PC-3 (cell line): Measurements from ENCODE around the gene AKAIN1. TPM values are rescaled to one million over a fixed set of nuclear protein-coding genes. Genes with fewer than 3 reads are reported as not detected.

Experiments used
- ATAC-seq: fragments of 200-7000 bp; cut with Tn5 transposase; 2 replicates; pipeline ENCODE4 v1.9.1; 2020; ENCODE audit warnings: mild to moderate bottlenecking, moderate library complexity
- BruUV-seq: library from RNA; stranded (reverse); fragments of 400-500 nt; replicated peaks from 2 replicates; lab custom pipeline; 2021; lab: Mats Ljungman, UMichigan
- CTCF ChIA-PET: fragments of 300-600 bp; sonication (Branson Sonifier 250); formaldehyde crosslinking; loops from one replicate; lab custom pipeline; 2022; ENCODE audit warnings: antibody characterized with exemption; lab: Charles Lee
- POLR2A ChIA-PET: fragments of 300-600 bp; sonication (Branson Sonifier 250); formaldehyde crosslinking; loops from one replicate; lab custom pipeline; 2022; ENCODE audit warnings: antibody characterized with exemption; ENCODE audit not compliant: unreplicated experiment; lab: Charles Lee
- DNase-seq: peaks from one replicate; pipeline ENCODE4 v3.0.0-alpha.2; 2015
- H2AFZ ChIP-seq: fragments of 300-600 bp; sonication (generic); 2 replicates; pipeline ENCODE4 v1.6.0; 2016; ENCODE audit warnings: antibody characterized with exemption, low read length
- H3F3A ChIP-seq: fragments of 300-600 bp; sonication (generic); one replicate; pipeline ENCODE4 v1.6.0; 2017; ENCODE audit warnings: antibody characterized with exemption, low read length, control low read depth, mild to moderate bottlenecking; ENCODE audit not compliant: unreplicated experiment
- H3K27ac ChIP-seq: fragments of 300-600 bp; sonication (generic); 2 replicates; pipeline ENCODE4 v1.5.1; 2016; ENCODE audit warnings: mild to moderate bottlenecking, low read length
- H3K27me3 ChIP-seq: fragments of 300-600 bp; sonication (generic); 2 replicates; pipeline ENCODE4 v1.6.1; 2016; ENCODE audit warnings: low read length, mixed read lengths
- H3K36me3 ChIP-seq: fragments of 300-600 bp; sonication (generic); 2 replicates; pipeline ENCODE4 v1.6.1; 2016; ENCODE audit warnings: low read depth, mixed run types, low read length, mixed read lengths
- H3K4me1 ChIP-seq: fragments of 300-600 bp; sonication (generic); 2 replicates; pipeline ENCODE4 v1.5.1; 2016; ENCODE audit warnings: low read length; ENCODE audit not compliant: insufficient read depth
- H3K4me2 ChIP-seq: fragments of 300-600 bp; sonication (generic); 2 replicates; pipeline ENCODE4 v1.6.0; 2016; ENCODE audit warnings: low read length
- H3K4me3 ChIP-seq: fragments of 300-600 bp; sonication (generic); 2 replicates; pipeline ENCODE4 v1.5.1; 2016; ENCODE audit warnings: mild to moderate bottlenecking, low read length, mixed read lengths
- H3K79me2 ChIP-seq: fragments of 300-600 bp; sonication (generic); 2 replicates; pipeline ENCODE4 v1.6.1; 2017; ENCODE audit warnings: low read length, mixed read lengths
- H3K9ac ChIP-seq: fragments of 300-600 bp; sonication (generic); 2 replicates; pipeline ENCODE4 v1.6.0; 2016; ENCODE audit warnings: mild to moderate bottlenecking, low read length
- H3K9me2 ChIP-seq: fragments of 300-600 bp; sonication (generic); replicated peaks from 2 replicates; pipeline ENCODE4 v1.6.1; 2016; ENCODE audit warnings: mixed run types, low read length, mixed read lengths
- H3K9me3 ChIP-seq: fragments of 300-600 bp; sonication (generic); 2 replicates; pipeline ENCODE4 v1.6.1; 2016; ENCODE audit warnings: low read length, mixed read lengths
- H4K20me1 ChIP-seq: fragments of 300-600 bp; sonication (generic); 2 replicates; pipeline ENCODE4 v1.6.1; 2016; ENCODE audit warnings: low read length, mixed read lengths
- EZH2 ChIP-seq: fragments of 300-600 bp; sonication (generic); IDR thresholded peaks from one replicate; pipeline ENCODE4 v1.6.1; 2017; ENCODE audit warnings: antibody characterized with exemption, mild to moderate bottlenecking, low read length; ENCODE audit not compliant: unreplicated experiment
- EZH2phosphoT487 ChIP-seq: fragments of 300-600 bp; sonication (generic); IDR thresholded peaks from 2 replicates; pipeline ENCODE4 v1.6.1; 2018; ENCODE audit warnings: mild to moderate bottlenecking, antibody characterized with exemption, low read length, borderline replicate concordance
- intact Hi-C: fragments of 100-400 bp; cut with micrococcal nuclease; formaldehyde crosslinking; loops from 2 replicates; pipeline ENCODE4 v1.9.0; 2023
- total RNA-seq: library from RNA; depleted of rRNA; stranded (reverse); fragments of >200 nt; gene quantifications from 2 replicates; pipeline ENCODE4 v1.2.3, GENCODE V29; 2014
- TF ChIP-seq, protein P1 (sequence below): fragments of 300-600 bp; sonication (generic); conservative IDR thresholded peaks from 2 replicates; pipeline ENCODE4 v1.5.1; 2017; ENCODE audit warnings: antibody characterized with exemption, low read depth, mild to moderate bottlenecking, low read length

Gene AKAIN1
- total RNA-seq, 1 experiment from 2014 or later = not detected

DNA sequence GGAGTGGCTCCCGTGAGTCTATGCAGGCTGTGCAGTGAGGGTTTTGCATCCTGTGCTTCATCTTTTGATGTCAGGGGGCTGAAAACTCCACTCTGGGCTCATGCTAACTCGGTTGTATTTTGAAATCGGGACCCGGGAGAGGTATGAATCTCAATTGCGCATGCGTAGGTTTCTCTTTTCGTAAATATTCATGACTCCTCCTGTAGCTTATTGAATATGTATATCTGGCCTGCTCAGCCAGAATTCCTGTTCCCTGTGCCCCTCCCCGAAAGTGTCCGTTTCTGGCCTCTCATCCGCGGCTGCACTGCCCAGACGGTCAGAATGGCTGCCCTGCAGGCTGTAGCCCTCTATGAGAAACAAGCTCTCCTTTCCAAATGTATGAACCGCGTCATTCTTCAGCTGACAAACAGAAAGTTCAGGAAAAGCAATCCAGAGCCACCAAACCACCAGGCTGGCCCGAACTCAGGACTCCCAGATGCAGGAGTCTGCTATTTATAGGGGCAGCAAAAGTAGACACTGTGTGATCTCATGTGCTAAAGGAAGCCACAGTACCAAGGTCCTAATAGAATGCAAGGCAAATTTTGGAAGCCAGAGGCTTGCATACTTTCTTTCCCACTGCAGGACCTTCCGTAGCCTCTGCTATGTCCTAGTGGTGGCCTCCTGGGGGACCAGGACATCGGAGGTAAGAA, 41.7 kb downstream of the AKAIN1 start:
- Histone ChIP-seq H3K9me2 (no peaks in the 10 kb centered on the region), H3K4me2 (no peak overlapping the region), H3F3A (no peaks in the 10 kb centered on the region), H3K4me1 (no peaks in the 10 kb centered on the region), H3K9me3 (no peaks in the 10 kb centered on the region), H3K79me2 (no peaks in the 10 kb centered on the region), H3K4me3 (no peak overlapping the region), H3K9ac (no peak overlapping the region), H3K27me3 (0 out of 2 replicates have a peak, but pooled peaks cover 7% of the 10 kb centered on the region), H2AFZ (no peak overlapping the region), H3K36me3 (no peaks in the 10 kb centered on the region), H4K20me1 (no peaks in the 10 kb centered on the region), H3K27ac (no peak overlapping the region)
- TF ChIP-seq, protein P1, sequence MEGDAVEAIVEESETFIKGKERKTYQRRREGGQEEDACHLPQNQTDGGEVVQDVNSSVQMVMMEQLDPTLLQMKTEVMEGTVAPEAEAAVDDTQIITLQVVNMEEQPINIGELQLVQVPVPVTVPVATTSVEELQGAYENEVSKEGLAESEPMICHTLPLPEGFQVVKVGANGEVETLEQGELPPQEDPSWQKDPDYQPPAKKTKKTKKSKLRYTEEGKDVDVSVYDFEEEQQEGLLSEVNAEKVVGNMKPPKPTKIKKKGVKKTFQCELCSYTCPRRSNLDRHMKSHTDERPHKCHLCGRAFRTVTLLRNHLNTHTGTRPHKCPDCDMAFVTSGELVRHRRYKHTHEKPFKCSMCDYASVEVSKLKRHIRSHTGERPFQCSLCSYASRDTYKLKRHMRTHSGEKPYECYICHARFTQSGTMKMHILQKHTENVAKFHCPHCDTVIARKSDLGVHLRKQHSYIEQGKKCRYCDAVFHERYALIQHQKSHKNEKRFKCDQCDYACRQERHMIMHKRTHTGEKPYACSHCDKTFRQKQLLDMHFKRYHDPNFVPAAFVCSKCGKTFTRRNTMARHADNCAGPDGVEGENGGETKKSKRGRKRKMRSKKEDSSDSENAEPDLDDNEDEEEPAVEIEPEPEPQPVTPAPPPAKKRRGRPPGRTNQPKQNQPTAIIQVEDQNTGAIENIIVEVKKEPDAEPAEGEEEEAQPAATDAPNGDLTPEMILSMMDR = no peak
- TF ChIP-seq EZH2phosphoT487 (no peak), EZH2 (no peak)
- BruUV-seq = no TSS peak
- no peak for ATAC-seq
- DNase-seq = no peak
- CTCF ChIA-PET = no interaction called here
- POLR2A ChIA-PET = no interaction called here
- intact Hi-C loops = no loop called here

- H3K27ac ChIP-seq = no peak overlapping the region
These were observed 44.6 kb downstream of the AKAIN1 start for GRCh38 chr18:5152343-5153020.

More at GRCh38 chr18:5152343-5153020, 44.6 kb downstream of the AKAIN1 start:
- H3K4me2 ChIP-seq = no peak overlapping the region
- intact Hi-C loops = no loop called here
- ChIA-PET POLR2A (no interaction called here), CTCF (no interaction called here)
- no peak overlapping the region for H3K4me3 ChIP-seq
- no peak overlapping the region for H3K9ac ChIP-seq
- TF ChIP-seq EZH2phosphoT487 (no peak), EZH2 (no peak)
- TF ChIP-seq, protein P1 = no peak
- no peaks in the 10 kb centered on the region for H3K4me1 ChIP-seq
- DNase-seq = no peak
- H3K27me3 ChIP-seq = 0 out of 2 replicates have a peak, but pooled peaks cover 7% of the 10 kb centered on the region
- ATAC-seq = no peak
- BruUV-seq = no TSS peak
- 0 out of 2 replicates have a peak, but pooled peaks cover 3% of the 10 kb centered on the region for H3K9me3 ChIP-seq
- no peak overlapping the region for H2AFZ ChIP-seq
- no peaks in the 10 kb centered on the region for H3K79me2 ChIP-seq
- H3F3A ChIP-seq = no peaks in the 10 kb centered on the region
- H3K36me3 ChIP-seq = no peaks in the 10 kb centered on the region
- H3K9me2 ChIP-seq = no peaks in the 10 kb centered on the region
- no peaks in the 10 kb centered on the region for H4K20me1 ChIP-seq
